HG02870 (cell line): ENCODE results near the gene APOL2.
"Not testable (repeated sequence)": the region's sequence is repeated elsewhere in the genome, so short reads cannot be mapped to it uniquely, and the experiment has no call there.

Experiments used
- ATAC-seq: cut with Tn5 transposase; IDR thresholded peaks from one replicate; pipeline ENCODE4 v1.9.1; 2021; ENCODE audit warnings: mild to moderate bottlenecking, moderate library complexity; ENCODE audit not compliant: unreplicated experiment

The APOL2 gene

DNA sequence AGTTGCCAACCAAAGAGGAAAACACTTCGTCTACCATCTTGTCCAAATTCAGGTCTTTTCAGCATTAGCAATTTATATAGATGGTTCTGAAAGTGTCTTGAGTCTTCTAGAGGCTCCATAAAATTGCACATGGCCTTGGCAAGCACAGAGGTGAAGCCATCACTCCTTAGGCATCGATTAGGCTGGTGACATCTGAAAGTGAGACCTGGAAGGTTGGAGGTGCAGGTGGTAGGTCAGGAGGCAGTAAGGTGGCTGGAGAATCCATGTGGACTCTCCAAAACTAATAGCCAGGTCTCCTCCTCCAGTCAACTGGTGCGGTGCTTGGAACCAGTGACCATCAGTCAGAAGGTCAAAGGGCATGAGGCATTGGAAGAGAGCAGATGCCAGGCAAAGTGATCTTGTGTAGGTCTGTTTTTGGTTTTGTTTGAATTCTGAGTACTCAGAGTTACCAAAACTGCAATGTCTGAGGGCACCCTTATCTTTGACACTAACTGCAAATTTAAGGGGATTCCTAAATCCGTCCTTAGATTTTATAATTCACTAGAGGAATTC, 6.6 kb upstream of the APOL2 start:
- no peak for ATAC-seq

DNA sequence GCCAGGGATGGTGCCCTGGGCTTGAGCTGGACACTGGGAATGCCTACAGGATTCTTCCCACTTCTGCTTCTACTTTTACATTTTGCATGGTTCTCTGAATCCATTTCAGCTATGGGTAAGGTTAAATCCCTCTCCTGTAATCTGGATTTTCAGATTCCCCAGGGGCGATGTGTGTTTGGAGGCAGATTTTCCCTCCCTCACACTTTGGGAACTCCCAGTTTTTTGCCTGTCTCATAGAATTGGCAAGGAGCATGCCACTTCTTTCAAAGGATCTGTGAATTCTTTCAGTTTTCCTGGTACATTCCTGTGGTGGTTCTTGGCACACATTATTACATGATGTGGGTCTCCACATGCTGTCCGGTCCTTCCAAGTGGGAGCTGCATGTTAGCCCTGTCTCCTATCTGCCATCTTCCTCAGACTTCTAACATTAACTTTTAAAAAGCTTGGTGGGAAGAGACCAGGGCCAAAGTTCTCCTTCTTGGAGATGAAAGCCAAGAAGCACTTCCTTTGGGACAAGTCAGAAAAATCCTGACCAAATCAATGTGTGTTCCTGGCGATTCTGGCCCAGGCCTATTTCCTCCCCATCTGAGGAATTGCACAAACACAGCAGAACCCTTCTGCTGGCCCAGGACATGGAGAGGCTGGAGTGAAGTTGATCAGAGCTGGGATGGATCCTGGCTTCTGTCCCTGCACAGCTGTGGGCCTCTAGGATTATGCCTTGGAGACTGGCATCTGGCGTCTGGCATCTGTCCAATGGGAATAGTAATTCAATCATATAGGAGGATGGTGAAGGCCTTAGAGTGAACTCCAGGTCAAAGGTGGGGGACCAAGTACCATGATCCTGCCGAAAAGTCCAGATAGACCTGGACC, 5.4 kb upstream of the APOL2 start:
- no peak for ATAC-seq

GRCh38 chr22:36243986-36244385, 4.7 kb upstream of the APOL2 start:
- no peak for ATAC-seq

DNA sequence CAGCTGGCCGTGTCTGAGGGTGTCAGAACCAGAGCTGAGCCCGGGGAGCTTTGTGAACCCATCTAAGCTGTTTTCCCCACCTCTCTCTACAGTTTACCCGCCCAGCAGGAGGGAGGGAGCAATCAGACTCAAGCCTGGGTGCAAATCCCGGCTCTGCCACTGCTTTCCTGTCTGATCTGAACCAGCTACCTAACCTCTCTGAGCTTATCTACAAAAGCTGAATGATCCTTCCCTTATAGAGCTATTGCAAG, 252 bp downstream of the APOL2 start:
- ATAC-seq: peak; percentile 14

GRCh38 chr22:36238373-36239149, 766 bp downstream of the APOL2 start:
- no peak for ATAC-seq

DNA sequence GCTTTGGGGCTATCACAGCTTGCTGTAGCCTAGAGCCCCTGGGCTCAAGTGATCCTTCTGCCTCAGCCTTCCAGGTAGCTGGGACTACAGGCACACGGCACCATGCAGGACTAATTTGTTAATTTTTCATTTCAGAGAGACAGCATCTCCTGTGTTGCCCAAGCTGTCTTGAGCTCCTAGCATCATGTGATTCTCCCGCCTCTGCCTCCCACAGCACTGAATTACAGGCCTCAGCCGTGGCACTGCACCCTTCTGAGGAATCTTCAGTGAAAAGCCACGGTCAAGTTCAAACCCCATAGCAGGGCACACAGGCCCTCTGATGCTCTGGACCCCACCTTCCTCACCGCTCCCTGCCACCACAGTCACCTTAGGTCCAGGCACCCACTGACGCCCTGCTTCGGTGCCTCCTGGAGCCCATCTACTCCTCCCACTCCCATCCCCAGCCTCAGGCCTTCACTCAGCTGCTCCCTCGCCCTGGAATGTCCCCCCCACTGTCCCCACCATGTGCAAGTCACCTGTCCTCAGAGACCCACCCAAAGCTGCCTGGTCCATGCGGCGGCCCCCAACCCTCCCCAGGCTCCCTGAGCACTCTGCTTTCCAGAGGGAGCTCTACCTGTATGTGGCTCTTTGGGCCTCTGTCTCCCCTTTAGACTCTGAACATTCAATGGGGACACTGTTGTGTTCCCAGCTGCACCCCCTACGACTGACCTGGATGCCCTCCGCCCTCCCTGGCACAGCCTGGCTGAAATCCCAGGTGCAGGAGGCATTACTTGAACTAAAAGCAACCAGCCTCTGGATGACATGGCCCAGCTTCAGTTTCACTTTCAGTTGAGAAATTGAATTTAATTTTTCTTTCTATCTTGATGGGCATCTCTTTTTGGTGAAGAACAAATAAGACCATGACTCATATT, 1.6 kb downstream of the APOL2 start:
- ATAC-seq: no peak

DNA sequence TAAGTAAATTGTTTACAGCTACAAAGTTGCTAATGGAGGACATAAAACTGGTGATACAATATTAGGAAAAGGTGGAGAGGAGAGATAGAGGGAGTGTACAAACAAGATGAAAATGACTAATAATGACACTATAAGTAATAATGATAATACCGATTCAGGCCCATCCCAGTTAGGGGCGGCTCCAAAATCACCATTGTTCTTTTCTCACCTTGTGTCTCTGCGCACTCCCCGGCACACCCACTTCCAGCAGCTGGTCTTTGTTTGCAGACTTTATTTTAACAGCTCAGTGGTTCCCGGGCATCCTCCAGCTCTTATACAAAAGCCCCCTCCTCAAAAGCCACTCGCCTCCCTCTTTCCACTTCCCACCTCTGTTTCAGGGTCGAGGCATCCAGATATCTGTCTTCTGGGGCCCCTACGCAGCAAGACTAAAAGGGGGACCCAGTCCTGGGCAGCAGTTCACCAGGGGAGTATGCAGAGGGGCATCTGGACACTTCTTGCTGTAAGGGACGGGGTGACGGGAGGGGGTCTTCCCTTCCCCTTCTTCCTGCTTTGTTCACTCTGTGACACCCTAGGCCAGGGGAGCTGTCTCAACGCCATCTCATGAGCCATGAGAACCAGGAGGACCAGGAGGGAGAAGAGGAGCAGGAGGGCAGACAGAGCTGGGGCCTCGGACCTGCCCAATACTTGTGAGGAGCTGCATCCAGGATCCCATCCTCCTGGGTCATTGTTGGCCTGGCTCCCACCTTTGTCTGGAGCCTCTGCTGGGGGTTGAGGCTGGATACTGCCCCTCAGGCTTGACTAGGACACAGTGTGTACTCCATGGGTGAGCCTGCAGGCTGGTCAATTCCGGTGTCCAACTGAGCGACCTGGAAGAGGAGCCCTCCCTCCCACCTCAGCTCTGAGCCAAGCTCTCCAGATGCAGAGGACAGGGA, 2.7 kb downstream of the APOL2 start:
- no peak for ATAC-seq

DNA sequence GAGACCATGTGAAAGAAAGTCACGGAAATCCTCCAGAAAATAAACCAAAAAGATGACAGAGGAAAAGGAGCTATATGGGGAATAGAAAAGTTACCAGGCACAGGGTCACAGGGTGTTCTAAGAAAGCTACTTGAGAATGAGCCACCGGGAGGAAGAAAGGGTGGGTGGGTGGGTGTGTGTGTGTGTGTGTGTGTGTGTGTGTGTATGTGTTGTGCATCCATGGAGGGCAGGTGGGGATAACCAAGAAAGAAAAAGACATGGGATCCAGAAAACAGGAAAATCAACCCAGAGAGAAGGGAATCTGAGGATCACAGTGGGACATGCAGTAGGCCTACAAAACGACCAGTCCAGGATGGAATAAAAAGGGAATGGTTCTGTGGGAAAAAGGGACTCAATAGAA, 3.7 kb downstream of the APOL2 start:
- no peak for ATAC-seq

- no peak for ATAC-seq
Measured at GRCh38 chr22:36234919-36235318, 4.4 kb downstream of the APOL2 start.

GRCh38 chr22:36234213-36234612, 5.1 kb downstream of the APOL2 start:
- ATAC-seq: no peak

DNA sequence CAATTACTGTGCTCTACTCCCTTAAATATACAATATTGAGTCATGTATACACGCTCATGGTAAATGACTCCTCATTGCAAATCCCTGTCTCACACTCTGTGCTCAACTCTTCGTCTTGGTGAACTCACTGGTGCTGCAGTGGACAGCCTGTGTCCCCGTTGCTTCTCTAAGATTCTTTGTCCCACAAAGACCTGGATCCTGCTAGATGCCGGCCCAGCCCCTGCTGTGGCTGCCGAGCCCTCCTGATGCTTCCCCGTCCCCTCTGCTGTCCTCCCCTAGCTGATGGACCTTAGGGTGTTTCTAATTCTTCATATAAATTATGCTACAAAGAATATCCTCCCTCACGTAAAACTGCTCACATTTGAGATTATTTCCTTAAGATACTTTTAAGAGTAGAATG, 5.5 kb downstream of the APOL2 start:
- no peak for ATAC-seq

DNA sequence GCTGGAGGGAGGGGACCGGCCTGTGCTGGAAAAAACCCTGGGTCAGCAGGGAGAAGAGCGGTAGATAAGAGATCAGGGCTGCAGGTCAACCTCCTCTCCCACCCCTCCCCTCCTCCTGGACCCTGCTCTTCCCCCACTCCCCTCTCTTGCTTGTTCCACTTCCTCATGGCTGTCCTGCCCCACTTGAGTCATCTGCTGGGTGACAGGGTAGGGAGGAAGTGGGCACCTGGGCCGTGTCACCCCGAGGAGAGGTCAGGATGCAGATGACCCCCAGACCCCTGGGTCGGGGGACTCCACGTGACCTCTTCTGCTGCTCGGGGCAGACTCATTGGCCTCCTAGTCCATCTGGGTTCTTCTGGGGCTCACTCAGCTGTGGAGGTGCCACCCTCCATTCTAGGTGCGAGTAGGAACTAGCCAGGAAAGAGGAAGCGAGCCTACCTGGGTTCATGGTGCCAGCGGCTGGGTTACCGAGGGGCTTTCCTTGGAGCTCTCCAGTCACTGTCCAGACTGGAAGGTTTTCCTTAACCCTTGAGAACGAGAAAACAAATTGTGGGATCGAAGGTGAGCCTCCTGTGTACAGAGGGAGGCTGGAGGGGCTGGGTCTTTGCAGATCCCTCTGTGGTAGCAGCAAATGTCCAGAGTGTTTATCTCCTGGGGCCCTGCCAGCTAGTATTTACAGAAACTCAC, 6.5 kb downstream of the APOL2 start:
- ATAC-seq: no peak

- ATAC-seq: not testable (repeated sequence)
Measured at GRCh38 chr22:36231051-36231450, 8.3 kb downstream of the APOL2 start.

- not testable (repeated sequence) for ATAC-seq
Measured at GRCh38 chr22:36229649-36230048, 9.7 kb downstream of the APOL2 start.

DNA sequence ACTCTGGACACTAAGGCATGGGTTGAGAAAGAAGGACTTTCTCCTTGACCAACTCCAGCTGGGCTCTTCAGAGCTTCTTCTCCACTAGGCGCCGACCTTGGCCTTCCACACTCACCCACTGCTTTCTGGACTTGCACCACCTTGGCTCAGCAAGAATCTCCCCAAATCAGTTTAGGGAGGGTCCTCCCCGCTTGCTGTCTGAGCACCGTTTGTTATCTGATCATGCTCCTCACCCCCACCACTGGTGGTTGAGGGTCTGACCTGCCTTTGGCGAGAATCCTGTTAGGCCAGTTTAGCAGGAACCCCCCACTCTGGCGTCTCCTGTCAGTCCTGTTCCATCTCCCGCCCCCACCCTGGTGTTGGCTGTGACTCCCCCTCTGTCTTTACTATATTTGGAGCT, 10.4 kb downstream of the APOL2 start:
- no peak for ATAC-seq

- ATAC-seq: not testable (repeated sequence)
Measured at GRCh38 chr22:36228369-36228768, 11.0 kb downstream of the APOL2 start.

- no peak for ATAC-seq
Measured at GRCh38 chr22:36227806-36228205, 11.5 kb downstream of the APOL2 start.

- no peak for ATAC-seq
Measured at GRCh38 chr22:36227396-36227795, 11.9 kb downstream of the APOL2 start.

- ATAC-seq: no peak
Measured at GRCh38 chr22:36226189-36226588, 13.1 kb downstream of the APOL2 start.
